Activated T-helper 9 cell treated with anti-CD3 and anti-CD28 coated beads, Interleukin-2, amount 50 U/mL, for 16 hours (primary cell): ENCODE data around the gene UHRF1.
"Not testable (repeated sequence)": the region's sequence is repeated elsewhere in the genome, so short reads cannot be mapped to it uniquely, and the experiment has no call there.

Experiments used
- DNase-seq: peaks from one replicate; pipeline ENCODE4 v3.0.0-alpha.2; 2020; ENCODE audit warnings: low read depth

UHRF1 gene

DNA sequence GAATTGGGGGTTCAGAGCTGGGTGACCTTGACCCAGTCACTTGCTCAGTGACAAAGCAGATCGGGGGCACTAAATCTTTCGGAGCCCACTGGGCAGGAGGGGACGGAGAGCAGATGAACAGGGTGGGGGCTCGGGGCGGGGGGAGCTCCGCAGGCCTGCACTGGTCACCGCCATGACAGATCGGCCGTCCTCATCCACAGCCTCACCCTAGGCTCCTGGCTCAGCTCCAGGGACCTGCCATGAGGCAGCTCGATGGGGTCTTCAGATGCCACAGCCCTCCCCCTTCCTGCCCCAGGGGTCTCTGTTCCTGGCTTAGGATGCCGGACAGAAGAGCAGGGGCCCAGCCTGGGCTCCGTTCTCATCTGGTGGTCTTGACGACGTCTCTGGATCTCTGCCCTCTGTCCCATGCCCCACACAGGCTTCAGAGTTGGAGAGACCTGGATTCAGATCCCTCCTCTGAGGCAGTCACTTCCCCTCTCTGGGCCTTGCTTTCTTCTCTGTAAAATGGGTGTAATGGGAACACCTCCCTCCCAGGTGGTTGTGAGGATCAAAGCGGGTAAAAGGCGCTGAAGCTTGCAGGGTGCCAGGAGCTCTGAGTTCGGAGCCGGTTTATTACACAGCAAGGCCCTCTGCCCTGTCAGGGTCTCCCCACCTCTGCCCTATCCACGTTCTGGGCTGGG, 62.7 kb downstream of the UHRF1 start:
- DNase-seq, result no peak

DNA sequence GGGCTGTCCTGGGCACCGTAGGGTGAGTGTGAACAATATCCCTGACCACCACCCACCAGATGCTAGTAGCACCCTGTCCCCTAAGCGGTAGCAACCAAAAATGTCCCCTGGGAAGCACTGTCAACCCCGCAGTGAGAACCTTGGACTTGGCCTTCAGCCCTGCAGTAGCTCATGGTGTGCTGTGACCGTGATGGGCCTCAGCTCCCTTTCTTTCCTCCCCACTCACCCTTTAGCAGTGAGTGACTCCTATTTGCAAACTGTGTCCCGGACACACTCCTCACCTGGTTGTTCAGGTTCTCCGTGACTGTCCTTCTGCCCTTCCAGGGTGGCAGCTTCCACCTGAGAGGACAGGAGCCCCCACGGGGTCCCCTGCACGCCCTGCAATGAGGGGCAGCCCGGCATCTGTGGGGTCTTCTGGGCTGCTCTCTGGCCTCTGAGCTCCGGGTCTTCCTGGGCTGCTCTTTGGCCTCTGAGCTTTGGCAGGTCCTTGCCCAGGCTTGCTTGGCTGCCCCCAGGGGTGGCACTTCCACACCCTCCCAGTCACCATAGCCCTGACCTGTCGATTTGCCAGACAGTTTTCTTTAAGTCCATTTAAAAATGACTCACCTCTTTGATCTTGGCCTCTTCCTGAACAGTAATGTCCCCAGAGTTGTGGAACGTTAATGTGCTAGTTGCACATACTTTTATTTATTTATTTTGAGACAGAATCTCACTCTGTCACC, 63.4 kb downstream of the UHRF1 start:
- DNase-seq, result no peak

DNA sequence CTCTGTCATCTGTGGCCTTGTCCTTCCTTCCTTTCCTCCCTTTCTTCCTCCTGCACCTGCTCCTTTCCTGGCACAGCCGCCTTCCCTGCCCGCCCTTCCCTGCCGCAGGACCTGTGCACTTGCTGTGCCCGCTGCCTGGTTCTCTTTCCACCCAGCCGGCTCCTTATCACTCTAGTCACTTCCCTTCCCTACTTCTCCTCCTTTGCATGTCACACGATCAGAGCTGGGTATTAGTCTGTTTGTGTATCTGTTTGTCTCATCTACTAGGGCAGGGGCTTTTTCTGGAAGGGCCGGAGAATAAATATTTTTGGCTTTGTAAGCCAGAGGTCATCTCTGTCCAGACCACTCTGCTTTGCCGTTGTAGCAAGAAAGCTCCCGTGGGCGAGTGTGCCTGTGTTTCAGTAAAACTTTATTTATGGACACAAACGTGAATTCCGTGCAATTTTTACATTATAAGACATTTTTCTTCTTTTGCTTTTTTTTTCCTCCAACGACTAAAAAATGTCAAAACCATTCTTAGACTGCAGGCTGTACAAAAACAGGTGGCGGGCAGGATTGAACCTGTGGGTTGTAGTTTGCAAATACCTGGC, 65.7 kb downstream of the UHRF1 start:
- DNase-seq, result no peak

DNA sequence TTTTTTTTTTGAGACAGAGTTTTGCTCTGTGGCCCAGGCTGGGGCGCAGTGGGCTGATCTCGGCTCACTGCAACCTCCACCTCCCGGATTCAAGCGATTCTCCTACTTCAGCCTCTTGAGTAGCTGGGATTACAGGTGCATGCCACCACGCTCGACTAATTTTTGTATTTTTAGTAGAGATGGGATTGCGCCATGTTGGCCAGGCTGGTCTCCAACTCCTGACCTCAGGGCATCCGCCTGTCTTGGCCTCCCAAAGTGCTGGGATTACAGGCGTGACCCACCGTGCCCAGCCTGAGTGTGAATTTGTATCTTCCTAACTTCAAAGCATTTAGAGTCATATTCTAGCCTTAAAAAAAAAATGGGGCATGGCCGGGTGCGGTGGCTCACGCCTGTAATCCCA, 66.3 kb downstream of the UHRF1 start:
- not testable (repeated sequence) for DNase-seq

DNA sequence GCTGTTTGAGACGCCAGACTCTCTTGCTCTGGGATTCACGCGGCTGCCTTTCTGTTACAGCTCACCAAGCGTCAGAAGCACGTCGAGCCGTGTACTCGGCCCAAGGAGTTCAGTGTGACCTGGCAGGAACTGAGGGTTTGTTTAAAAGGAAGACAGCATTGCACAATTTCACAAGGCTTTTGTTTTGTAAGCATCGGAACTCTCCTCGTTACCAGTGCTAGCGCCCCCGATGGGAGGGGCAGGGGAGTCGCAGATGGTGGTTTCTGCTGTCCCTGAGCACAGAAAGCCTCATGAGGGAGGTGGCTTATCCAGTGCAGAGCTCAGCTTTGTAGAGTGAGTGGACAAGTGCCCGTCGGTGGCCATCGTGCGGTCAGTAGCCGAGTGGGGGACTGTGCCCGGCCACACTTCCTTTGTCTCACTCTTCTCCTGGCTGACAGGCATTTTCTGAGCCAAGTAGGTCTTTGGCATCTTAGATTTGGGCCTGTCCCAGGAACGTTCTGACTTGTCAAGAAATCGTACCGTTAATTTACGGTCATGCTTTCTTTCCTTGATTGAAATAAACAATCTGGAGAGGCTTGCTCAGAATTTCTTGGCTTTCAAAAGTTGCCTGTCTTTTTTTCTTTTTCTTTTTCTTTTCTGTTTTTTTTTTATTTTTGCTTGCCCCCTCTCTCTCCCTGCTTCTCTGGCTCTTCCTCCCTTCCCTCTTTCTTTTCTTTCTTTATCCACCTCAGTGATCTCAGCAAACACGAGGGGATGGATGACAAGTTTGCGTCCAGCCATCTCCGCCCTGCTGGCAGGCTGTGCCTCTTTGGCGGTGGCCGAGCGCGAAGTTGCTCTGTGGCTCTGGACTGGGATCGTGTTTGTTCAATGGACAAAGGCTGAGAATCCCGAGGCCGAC, 67.3 kb downstream of the UHRF1 start:
- no peak for DNase-seq

DNA sequence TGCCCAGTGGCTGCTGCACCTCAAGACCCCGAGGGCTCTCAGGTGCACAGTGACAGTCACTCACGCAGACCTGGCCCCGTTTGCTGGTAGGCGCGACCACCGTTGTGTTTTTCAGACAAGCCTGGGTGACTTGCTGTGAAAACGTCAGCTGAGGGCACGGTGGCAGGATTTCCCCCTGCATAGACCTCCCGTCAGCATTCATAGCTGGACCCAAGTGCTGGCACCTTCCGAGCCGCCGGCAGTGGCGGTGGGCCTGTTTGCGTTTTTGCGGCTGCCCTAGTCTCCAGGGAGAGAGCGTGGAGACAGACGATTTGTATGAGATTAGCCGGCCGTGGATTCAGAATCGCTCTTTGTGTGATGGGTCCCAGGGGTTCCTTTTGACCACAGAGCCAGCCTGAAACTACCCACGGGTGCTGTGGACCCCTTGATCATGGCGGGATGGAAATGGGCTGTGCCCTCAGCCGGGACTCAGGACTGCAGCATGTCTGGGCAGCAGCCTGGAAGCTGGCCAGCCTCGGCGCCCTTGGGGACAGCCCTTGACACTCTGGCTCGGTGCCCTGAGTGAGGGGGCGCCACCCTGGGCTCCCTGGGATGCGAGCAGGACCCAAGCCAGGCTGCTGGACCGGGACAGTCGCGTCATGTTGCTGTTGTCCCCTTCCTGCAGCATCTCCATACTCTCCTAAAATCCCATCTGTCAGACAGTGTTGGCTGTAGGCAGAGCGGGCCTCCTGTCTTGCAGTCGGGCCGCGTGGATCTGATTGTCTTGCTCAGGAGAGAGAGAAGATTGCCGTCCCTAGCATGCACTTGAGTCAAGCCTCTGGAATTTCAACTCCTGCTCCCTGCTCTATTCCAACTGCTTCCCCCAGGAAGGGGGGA, 68.2 kb downstream of the UHRF1 start:
- DNase-seq, result no peak

DNA sequence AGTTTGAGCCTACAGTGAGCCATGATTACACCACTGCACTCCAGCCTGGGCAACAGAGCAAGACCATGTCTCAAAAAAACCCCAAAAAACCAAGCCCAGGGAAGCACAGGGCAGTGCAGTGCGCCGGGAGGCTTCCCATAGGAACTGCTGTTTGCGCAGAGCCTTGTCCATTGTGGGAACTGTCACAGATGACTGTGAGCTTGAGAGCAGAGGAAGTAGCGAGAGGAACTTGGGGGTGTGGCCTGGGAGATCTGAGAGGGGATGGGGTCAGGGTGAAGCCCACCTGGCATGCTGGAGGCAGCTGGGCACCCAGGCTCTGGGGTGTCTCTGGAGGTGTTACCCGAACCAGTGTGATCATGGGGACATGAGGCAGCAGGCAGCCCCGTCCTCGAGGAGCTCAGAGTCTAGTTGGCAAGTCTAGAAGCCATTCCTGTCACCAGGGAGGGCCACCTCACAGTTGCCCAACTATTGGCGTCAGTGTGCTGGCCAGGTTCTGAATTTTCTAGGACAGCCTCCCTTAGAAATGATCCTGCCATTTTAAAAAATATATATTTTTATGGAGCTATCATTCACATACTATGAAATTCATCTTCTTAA, 70.0 kb downstream of the UHRF1 start:
- DNase-seq, result no peak

DNA sequence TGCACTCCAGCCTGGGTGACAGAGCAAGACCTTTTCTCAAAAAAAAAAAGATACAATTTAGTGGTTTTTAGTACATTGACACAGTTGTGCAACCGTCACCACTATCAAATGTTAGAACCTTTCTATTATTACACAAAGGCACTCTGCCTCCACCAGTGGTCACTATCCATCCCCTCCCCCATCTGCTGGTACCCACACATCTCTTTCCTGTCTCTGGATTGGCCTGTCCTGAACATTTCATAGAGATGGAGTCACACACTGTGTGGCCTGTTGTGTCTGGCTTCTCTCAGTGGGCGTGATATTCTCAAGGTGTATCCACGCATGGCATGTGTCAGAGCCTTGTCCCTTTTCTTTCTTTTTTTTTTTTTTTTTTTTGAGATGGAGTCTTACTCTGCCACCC, 70.8 kb downstream of the UHRF1 start:
- DNase-seq, result no peak

DNA sequence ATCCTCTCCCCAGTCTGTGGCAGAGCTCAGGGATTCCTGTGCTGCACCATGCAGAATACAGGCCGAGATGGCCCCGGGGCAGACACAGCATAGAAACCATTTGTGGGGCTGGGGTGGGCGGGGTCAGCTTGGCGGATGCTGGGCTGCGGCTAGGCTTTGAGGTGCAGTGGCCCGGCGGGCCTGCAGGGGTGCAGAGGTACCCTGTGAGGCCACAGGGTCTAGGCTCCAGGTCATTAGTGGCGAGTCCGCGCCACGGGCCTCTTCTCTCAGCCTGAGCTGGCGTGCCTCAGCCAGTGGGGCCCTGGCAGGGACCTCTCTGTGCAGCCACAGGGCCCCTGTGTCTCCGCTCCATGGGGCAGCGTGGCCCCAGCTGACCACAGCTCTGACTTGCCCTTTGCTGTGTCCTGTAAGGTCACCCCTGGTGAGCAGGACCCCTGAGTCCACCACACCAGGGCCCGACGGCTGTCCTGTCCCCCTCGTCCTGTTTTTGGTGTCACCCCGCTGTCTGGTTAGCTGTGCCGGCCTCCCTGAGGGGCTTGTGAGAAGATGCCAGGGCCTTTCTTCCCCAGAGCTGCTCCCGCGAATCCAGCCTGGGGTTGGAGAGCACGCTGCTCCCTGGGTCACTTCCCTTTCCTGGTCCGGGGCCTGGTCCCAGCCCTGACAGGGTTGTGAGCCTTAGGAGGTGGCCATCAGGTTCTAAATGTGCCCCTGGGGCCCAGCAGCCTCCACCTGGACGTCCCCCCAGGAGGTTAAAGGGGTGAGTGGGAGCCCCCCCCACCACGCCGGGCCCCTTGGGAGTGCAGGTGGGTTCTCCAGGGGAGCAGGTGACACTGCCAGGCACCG, 71.8 kb downstream of the UHRF1 start:
- DNase-seq, result no peak

DNA sequence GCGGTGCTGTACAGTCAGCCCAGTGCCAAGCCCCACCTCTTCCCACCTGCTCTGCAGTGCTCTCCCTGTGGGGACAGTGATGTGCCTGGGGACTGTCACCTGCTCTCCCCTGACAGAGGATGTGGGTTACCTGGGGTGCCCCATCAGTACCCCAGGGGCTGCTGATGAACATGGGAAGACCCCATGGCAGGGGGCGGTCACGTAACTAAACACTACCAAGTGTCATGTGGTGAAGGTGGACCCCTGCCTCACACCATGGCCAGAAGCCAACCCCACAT, 72.3 kb downstream of the UHRF1 start:
- no peak for DNase-seq

DNA sequence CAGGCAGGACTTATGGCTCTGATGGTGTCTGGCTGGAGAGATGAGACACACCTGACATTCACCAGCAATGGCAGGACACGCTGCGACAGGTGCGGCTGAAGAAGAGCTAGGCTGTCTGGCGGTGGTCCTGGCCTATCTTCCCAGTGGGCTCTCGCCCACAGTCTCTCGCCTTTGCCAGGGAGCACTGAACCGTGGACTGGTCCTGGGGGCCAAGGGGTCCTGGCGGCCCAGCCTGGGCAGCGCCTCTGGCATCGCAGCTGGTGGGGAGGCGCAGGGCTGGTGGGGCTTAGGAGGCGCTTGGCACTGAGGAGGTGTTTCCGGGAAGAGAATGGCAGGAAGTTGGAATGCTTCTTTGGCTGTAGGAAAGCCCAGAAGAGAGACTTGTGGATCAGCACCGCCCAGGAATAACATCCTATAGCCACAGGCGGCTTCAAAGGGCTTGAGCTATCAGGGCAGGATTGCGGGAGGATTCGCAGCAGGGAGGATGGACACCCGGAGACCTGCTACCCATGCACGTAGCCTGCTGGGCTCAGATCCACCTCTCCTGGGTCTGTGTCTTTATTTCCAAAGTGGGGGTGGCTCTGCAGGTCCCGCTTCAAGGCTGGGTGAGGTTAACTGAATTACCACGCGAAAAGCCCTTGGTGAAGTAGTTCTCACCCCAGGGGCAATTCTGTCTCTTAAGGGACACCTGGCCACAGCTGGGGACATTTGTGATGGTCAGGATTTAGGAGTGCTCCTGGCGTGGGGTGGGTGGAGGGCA, 74.2 kb downstream of the UHRF1 start:
- DNase-seq, result no peak

DNA sequence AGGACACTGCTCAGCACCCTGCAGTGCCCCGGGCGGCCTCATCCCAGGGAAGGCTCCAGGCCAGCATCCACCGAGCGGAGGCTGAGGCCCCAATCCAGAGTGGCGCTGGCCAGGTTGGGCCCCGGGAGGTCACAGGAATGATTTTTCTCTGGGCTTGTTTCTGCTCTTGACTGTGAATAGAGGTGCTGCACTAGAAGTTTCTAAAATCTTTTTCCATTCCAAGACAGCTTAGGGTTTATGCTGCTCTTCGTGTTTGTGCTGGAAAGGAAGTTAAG, 74.7 kb downstream of the UHRF1 start:
- DNase-seq, result no peak

DNA sequence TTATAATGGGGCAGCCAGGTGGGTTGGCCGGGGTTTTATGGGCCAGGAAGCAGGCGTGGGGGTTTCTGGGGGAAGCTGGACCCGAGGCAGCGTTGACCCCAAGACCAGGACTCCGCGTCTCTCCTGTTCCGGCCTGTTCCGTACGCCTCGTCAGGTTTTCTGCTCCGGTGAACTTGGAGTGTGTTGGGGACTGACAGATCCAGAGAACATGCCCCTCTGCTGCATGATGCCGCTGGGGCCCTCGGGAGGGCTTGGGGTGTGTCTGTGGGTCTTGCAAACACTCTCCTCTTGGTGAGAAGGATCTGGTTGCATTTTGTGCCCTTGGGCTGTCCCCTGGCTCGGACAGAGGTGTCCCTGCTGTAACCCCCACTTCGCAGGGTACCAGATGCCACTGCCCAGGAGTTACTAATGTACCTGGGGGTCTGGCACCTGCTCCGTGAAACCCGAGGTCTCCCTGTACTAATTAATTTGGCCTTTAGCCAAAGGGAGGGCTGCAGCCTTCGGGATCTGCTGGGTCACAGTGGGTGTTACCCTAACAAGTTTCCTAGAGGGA, 75.2 kb downstream of the UHRF1 start:
- no peak for DNase-seq

DNA sequence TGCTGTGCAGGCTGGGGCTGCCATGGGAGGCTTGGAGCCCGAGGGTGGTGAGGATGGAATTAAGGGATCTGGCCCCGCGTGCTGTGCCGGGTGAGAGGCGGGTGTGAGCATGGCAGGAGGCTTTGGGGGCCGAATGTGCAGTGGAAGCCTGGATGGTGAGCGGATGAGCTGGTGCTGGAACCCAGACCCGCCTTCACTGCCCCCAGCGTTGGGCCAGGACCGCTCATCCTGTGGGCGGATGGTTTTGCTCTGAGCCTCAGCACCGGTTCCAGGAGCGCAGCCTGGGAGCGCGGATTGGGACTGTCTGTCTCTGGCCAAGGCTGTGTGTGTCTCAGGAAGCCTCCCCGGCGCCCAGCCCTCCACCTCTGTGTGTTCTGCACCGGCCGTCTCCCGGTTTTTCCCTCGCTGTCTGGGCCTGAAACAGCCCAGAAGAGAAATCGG, 76.3 kb downstream of the UHRF1 start:
- no peak for DNase-seq

DNA sequence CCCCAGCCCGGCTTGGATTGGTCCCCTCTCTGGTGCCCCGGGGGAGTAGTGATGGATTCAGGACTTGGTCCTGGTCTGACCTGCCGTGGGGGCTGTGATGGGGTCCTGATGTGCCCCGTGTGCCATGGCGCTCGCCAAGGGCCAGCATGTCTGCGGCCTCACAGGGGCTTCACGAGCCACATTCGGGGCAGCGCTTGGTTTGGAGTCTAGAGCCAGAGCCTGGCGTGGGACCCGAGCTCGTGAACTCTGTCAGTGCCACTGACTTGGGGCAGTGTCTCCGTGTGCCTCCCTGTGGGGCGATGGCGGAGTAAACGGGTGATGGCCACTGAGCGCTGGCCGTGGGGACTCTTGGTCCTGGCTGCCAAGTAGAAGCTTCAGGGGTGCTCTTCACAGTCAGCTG, 76.8 kb downstream of the UHRF1 start:
- no peak for DNase-seq

DNA sequence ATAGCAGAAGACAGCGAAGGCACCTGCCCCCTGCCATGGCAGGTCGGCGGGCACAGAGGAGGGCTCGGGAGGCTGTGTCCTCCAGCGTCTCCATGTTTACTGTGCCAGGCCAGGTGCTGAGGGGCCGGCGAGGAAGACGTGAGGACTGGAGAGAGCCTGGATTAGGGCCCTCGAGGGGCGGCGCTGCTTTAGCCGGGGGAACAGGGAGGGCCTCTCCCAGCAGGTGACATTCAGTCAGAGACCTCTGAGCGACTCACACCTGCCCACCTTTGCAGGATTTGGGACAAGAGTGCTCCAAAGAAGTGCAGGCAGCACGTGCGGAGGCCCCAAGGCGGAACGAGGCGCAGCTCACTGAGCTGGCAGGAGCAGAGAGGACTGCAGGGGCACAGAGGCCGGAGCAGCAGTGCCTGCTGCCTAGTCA, 77.2 kb downstream of the UHRF1 start:
- no peak for DNase-seq

DNA sequence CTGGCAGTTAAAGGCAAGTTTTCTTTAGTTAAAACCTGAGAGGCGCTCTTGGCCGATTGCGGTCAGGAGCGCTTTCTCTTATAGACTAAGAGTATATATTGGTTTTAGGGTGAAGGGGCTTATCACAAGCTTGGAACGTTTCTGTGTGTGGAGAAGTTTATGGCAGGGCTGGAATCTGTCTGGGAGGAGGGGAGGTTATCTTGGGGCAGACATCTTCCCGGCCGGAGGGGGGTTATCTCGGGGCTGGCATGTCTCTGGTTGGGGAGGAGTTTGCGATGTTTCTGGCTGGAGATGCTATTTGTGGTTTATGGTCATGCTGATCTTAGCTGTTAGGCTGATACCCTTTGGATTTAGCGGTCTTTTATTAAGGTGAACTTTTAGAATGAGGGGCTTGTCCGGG, 78.0 kb downstream of the UHRF1 start:
- no peak for DNase-seq

DNA sequence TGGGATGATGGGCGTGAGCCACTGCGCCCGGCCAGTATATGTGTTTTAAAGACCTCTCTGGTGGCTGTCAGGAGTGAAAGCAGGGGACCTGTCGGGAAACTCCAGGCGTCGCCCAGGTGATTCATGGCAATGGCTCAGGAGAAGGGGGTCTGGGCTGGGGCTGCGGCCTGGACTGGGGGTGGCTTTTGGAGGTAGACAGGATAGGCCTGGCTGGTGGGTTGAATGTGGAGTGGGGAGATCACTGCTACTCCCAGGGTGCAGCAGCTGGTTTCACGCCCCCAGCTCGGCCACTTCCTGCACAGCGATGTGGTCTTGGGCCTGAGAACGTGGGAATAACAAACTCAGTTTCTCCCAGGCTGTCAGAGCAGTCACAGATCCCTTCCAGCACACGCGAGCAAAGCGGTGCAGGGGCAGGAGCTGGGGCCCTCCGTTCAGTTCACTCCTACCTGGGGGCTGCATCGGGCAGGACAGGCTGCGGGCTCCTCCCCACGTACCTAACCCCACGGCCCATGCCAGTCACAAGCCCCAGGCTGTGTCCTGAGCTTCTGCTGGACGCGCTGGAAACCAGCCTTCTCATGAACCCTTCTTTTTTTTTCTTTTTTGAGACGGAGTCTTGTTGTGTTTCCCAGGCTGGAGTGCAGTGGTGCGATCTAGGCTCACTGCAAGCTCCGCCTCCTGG, 78.5 kb downstream of the UHRF1 start:
- DNase-seq, result no peak

DNA sequence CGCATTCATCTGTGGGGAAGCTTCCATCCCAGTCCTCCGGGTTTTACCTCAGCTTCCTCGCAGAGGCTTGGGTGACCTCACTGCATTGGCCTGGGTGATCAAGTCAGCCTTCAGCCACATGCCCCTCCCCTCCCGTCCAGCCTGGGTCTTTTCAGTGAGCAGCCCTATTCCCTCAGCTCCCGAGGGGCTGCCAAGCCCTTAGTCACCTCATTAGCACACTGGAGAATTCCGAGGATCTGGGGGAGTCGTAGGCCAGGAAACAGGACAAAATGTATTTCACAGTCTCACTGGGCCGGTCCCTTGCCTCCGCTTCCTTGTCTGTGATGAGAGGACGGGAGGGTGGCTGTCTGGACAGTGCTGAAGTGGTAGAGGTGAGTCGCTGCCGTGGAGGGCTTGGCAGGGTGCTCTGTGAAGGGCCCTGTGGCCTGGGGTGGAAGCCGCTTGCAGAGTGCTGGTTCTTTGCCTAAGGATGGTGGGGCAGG, 79.5 kb downstream of the UHRF1 start:
- DNase-seq, result no peak
